ENCODE data around the gene C19orf25.

- TF ChIP-seq POLR2A (IDR thresholded peaks at IDR 0.05) (peak; percentile 71), CTCF (IDR thresholded peaks at IDR 0.05) (no peak)
These were observed at the start of gene C19orf25 for GRCh38 chr19:1478934-1479707.
